Thyroid gland (tissue), 4 donors: ENCODE data around the gene RAB44. TPM values are rescaled to one million over a fixed set of nuclear protein-coding genes. Genes with fewer than 3 reads are reported as not detected.

Experiments
- DNase-seq, 2 donors: peaks; one replicate each; pipeline ENCODE4 v3.0.0-alpha.2; 2019
- H3K27ac ChIP-seq, 3 donors: fragments of 200-600 bp; sonication (generic); 1 replicate in 2 of 3; 2 replicates in 1 of 3; pipeline ENCODE4 v1.5.1; 2016 to 2019; ENCODE audit warnings: mild to moderate bottlenecking in 1 of 3, moderate library complexity in 1 of 3
- H3K27me3 ChIP-seq: fragments of 200-600 bp; sonication (generic); one replicate; pipeline ENCODE4 v1.5.1; 2019
- H3K36me3 ChIP-seq, 2 donors: fragments of 200-600 bp; sonication (generic); one replicate each; pipeline ENCODE4 v1.5.1; 2016 to 2019
- H3K4me1 ChIP-seq, 2 donors: fragments of 200-600 bp; sonication (generic); one replicate each; pipeline ENCODE4 v1.5.1; 2017 to 2019
- H3K4me3 ChIP-seq, 3 donors: fragments of 200-600 bp; sonication (generic); replicated peaks in 1 of 3; 1 replicate in 2 of 3; 2 replicates in 1 of 3; pipeline ENCODE4 v1.5.1; 2016; ENCODE audit warnings: mild to moderate bottlenecking in 1 of 3
- H3K9me3 ChIP-seq: fragments of 200-600 bp; sonication (generic); one replicate; pipeline ENCODE4 v1.5.1; 2017
- CTCF ChIP-seq, 6 experiments: fragments of 200-600 bp in 3 of 6; fragments of 450-650 bp in 3 of 6; sonication (generic) in 3 of 6; IDR thresholded peaks; one replicate each; pipeline ENCODE4 v1.5.1; 2016 to 2019; ENCODE audit warnings: antibody characterized with exemption in 6 of 6, mild to moderate bottlenecking in 2 of 6, inconsistent platforms in 1 of 6, moderate library complexity in 1 of 6
- POLR2A ChIP-seq, 2 donors: fragments of 450-650 bp; IDR thresholded peaks; one replicate each; pipeline ENCODE4 v1.6.1; 2017; ENCODE audit warnings: antibody characterized with exemption in 2 of 2, mild to moderate bottlenecking in 2 of 2, moderate library complexity in 1 of 2
- WGBS, 2 donors: methylation state at CpG; one replicate each; pipeline ENCODE4 v1.1.5; 2017; 5-methylcytosine and 5-hydroxymethylcytosine counted together
- intact Hi-C: fragments of 100-400 bp; cut with DNase I; formaldehyde crosslinking; loops from one replicate; pipeline ENCODE4 v1.15.1; 2023
- total RNA-seq, 4 donors: library from RNA; depleted of rRNA; stranded (reverse); fragments of >200 nt; gene quantifications; one replicate each; pipeline ENCODE4 v1.2.3, GENCODE V29; 2016

RAB44 gene
- total RNA-seq, 4 donors from 2014 or later: 0.11 TPM; not detected in 3

- no peak overlapping the region for H3K27ac ChIP-seq
- H3K4me1 ChIP-seq: peaks cover 9 to 12% of the 10 kb centered on the region in 2 donors
- no peak for TF ChIP-seq CTCF (IDR thresholded peaks at IDR 0.05)
- no peak for TF ChIP-seq POLR2A (IDR thresholded peaks at IDR 0.05)
- H3K9me3 ChIP-seq: no peaks in the 10 kb centered on the region
- H3K27me3 ChIP-seq: no peaks in the 10 kb centered on the region
- 93 to 95% methylated on average over 7 of the region's 7 CpGs for WGBS, 2 donors
- DNase-seq: no peak
- no peak overlapping the region for H3K4me3 ChIP-seq
- H3K36me3 ChIP-seq: no peaks in the 10 kb centered on the region
- intact Hi-C loops: loop anchor here (5.0 kb wide), 1 partner anchor 48 kb away; no protein-coding TSS in a partner anchor
Observed at GRCh38 chr6:36674942-36675341, 22.7 kb upstream of the RAB44 start.

DNA sequence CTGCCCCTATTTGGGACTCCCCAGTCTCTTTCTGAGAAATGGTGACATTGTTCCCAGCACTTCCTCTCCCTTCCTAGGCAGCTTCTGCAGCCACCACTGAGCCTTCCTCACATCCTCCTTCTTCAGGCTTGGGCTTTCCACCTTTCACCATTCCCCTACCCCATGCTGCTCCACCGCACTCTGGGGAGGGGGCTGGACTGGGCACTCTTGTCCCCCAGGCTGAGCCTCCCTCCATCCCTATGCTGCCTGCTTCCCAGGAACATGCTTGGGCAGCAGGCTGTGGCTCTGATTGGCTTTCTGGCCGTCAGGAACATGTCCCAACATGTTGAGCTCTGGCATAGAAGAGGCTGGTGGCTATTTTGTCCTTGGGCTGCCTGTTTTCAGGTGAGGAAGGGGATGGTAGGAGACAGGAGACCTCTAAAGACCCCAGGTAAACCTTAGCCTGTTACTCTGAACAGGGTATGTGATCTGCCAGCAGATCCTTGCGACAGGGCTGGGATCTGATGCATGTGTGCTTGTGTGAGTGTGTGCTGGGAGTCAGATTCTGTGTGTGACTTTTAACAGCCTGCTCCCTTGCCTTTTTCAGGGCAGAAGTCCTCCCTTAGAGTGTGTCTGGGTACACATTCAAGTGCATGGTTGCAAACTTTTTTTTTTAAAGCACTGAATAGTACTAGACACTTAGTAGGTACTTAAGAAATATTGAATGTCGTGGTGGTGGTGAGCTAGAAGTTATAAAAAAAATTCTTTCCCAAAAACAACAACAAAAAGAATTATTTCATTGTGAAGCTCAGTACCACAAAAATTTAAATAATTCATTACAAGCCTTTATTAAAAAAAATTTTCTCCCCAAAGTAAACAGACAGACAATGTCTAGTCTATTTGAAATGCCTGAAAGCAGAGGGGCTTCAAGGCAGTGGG is 21.2 kb upstream of the RAB44 start:
- Histone ChIP-seq H3K27ac (peak overlapping the region; percentile 58 to 99 (median 99)), H3K27me3 (no peaks in the 10 kb centered on the region), H3K36me3 (no peaks in the 10 kb centered on the region), H3K4me1 (peaks cover 19 to 22% of the 10 kb centered on the region in 2 donors), H3K4me3 (no peak overlapping the region), H3K9me3 (no peaks in the 10 kb centered on the region)
- intact Hi-C loops: loop anchor here (5.0 kb wide), 1 partner anchor 49 kb away; no protein-coding TSS in a partner anchor
- DNase-seq: peak in 1 of 2 donors; percentile 35
- WGBS, 2 donors: 72 to 81% methylated on average over 4 of the region's 4 CpGs
- peak in 1 of 2 donors; percentile 6 for TF ChIP-seq POLR2A (IDR thresholded peaks at IDR 0.05)
- TF ChIP-seq CTCF (IDR thresholded peaks at IDR 0.05): no peak

DNA sequence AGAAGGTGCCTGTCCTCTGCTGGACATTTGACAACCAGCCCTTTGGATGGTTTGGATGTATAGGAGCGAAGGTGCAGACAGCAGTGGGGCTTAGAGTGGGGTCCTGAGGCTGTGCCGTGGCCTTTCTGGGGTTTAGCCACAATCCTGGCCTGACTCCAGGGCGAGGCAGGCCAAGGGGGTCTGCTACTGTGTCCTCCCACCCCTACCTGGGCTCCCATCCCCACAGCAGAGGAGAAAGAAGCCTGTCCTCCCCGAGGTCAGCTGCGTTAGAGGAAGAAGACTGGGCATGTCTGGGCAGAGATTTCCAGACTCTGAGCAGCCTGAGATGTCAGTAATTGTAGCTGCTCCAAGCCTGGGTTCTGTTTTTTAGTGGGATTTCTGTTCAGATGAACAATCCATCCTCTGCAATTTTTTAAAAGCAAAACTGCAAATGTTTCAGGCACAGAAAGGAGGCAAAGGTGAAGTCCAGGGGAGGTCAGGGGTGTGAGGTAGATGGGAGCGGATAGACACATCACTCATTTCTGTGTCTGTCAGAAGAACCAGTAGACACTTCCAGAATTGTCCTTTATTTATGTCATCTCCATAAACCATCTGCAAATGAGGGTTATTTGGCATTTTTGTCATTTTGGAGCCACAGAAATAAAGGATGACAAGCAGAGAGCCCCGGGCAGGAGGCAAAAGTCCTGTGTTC is 20.4 kb upstream of the RAB44 start:
- WGBS, 2 donors: 80 to 83% methylated on average over 7 of the region's 7 CpGs
- intact Hi-C loops: loop anchor here (5.0 kb wide), 1 partner anchor 50 kb away; no protein-coding TSS in a partner anchor
- Histone ChIP-seq H3K36me3 (no peaks in the 10 kb centered on the region), H3K27me3 (no peaks in the 10 kb centered on the region), H3K9me3 (no peaks in the 10 kb centered on the region), H3K4me3 (no peak overlapping the region), H3K27ac (peak overlapping the region; percentile 99), H3K4me1 (peaks cover 27 to 30% of the 10 kb centered on the region in 2 donors)
- DNase-seq: no peak
- TF ChIP-seq CTCF (IDR thresholded peaks at IDR 0.05) (no peak), POLR2A (IDR thresholded peaks at IDR 0.05) (no peak)

GRCh38 chr6:36677753-36678487 is 19.7 kb upstream of the RAB44 start:
- no peak for TF ChIP-seq POLR2A (IDR thresholded peaks at IDR 0.05)
- TF ChIP-seq CTCF (IDR thresholded peaks at IDR 0.05): no peak
- H3K36me3 ChIP-seq: no peaks in the 10 kb centered on the region
- H3K9me3 ChIP-seq: no peaks in the 10 kb centered on the region
- no peak for DNase-seq
- peaks cover 34 to 37% of the 10 kb centered on the region in 2 donors for H3K4me1 ChIP-seq
- peak overlapping the region; percentile 99 for H3K27ac ChIP-seq
- peak overlapping the region in 1 of 3 donors; percentile 90 for H3K4me3 ChIP-seq
- 29 to 45% methylated on average over 6 to 10 of the region's 10 CpGs for WGBS, 2 donors
- intact Hi-C loops: loop anchor here (5.0 kb wide), 1 partner anchor 51 kb away; no protein-coding TSS in a partner anchor
- no peaks in the 10 kb centered on the region for H3K27me3 ChIP-seq
